Tibial nerve (tissue), 4 donors: ENCODE results near the gene CCDC91. TPM values are rescaled to one million over a fixed set of nuclear protein-coding genes. Genes with fewer than 3 reads are reported as not detected.

Experiments
- DNase-seq, 2 donors: peaks; one replicate each; pipeline ENCODE4 v3.0.0-alpha.2; 2019; ENCODE audit warnings: low spot score in 2 of 2
- H3K27ac ChIP-seq, 4 donors: fragments of 200-600 bp; sonication (generic) in 3 of 4; one replicate each; pipeline ENCODE4 v1.5.1; 2017 to 2019; ENCODE audit warnings: mild to moderate bottlenecking in 1 of 4
- H3K27me3 ChIP-seq, 2 donors: fragments of 200-600 bp; sonication (generic) in 1 of 2; one replicate each; pipeline versions ENCODE4 v1.5.1 to v1.6.0; 2017 to 2019
- H3K36me3 ChIP-seq, 3 donors: fragments of 200-600 bp; sonication (generic); one replicate each; pipeline ENCODE4 v1.5.1; 2018 to 2019
- H3K4me1 ChIP-seq, 4 donors: fragments of 200-600 bp; sonication (generic) in 3 of 4; one replicate each; pipeline ENCODE4 v1.5.1; 2017 to 2019
- H3K4me3 ChIP-seq, 4 donors: fragments of 200-600 bp; sonication (generic) in 3 of 4; one replicate each; pipeline ENCODE4 v1.5.1; 2017 to 2019; ENCODE audit warnings: mild to moderate bottlenecking in 1 of 4, moderate library complexity in 1 of 4
- H3K9me3 ChIP-seq, 4 donors: fragments of 200-600 bp; sonication (generic) in 3 of 4; one replicate each; pipeline ENCODE4 v1.5.1; 2017 to 2019
- EP300 ChIP-seq, 2 donors: sonication (generic); formaldehyde crosslinking; IDR thresholded peaks; one replicate each; pipeline ENCODE4 v1.6.1; 2017; ENCODE audit warnings: antibody characterized with exemption in 2 of 2, mild to moderate bottlenecking in 1 of 2
- POLR2A ChIP-seq, 2 donors: fragments of 450-650 bp; IDR thresholded peaks; one replicate each; pipeline ENCODE4 v1.6.1; 2017; ENCODE audit warnings: antibody characterized with exemption in 2 of 2, mild to moderate bottlenecking in 2 of 2, moderate library complexity in 2 of 2
- WGBS, 2 donors: methylation state at CpG; one replicate each; pipeline ENCODE4 v1.1.5; 2018; 5-methylcytosine and 5-hydroxymethylcytosine counted together
- total RNA-seq, 4 donors: library from RNA; depleted of rRNA; stranded (reverse); fragments of >200 nt; gene quantifications; one replicate each; pipeline ENCODE4 v1.1.0, GENCODE V29; 2016
- TF ChIP-seq, protein P1 (sequence below), 5 experiments: fragments of 200-600 bp in 3 of 5; fragments of 450-650 bp in 2 of 5; sonication (generic) in 3 of 5; IDR thresholded peaks; one replicate each; pipeline ENCODE4 v1.5.1; 2016 to 2019; ENCODE audit warnings: antibody characterized with exemption in 5 of 5, mild to moderate bottlenecking in 3 of 5, moderate library complexity in 2 of 5

The CCDC91 gene
- total RNA-seq, 4 donors from 2014 or later = 39.0 to 76.5 (median 44.0) TPM

DNA sequence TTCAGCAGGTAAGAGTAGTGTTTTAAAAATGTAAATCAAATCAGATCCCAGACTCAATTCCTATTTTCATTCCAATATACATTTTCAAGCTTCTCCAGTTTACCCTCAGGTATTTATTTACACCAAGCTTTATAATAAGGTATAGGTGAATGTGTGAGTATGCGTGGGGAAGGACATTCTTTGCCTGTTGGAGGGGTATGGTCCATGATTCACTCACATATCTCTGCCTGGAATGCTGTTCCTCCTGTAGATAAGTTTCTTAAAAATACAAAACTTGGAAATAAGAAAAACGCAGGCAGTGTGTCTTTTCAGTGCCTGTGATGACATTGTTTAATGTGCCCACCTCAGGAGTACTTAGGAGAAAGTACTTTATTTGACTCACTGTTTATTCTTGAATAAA lies 118.6 kb downstream of the CCDC91 start:
- no peaks in the 10 kb centered on the region for H3K4me1 ChIP-seq
- no peak for DNase-seq
- no peak overlapping the region for H3K27ac ChIP-seq
- TF ChIP-seq EP300 (IDR thresholded peaks at IDR 0.05) (no peak), POLR2A (IDR thresholded peaks at IDR 0.05) (no peak)
- TF ChIP-seq, protein P1, sequence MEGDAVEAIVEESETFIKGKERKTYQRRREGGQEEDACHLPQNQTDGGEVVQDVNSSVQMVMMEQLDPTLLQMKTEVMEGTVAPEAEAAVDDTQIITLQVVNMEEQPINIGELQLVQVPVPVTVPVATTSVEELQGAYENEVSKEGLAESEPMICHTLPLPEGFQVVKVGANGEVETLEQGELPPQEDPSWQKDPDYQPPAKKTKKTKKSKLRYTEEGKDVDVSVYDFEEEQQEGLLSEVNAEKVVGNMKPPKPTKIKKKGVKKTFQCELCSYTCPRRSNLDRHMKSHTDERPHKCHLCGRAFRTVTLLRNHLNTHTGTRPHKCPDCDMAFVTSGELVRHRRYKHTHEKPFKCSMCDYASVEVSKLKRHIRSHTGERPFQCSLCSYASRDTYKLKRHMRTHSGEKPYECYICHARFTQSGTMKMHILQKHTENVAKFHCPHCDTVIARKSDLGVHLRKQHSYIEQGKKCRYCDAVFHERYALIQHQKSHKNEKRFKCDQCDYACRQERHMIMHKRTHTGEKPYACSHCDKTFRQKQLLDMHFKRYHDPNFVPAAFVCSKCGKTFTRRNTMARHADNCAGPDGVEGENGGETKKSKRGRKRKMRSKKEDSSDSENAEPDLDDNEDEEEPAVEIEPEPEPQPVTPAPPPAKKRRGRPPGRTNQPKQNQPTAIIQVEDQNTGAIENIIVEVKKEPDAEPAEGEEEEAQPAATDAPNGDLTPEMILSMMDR (IDR thresholded peaks at IDR 0.05) = no peak
- H3K9me3 ChIP-seq = no peaks in the 10 kb centered on the region
- 97 to 98% methylated on average over 2 of the region's 2 CpGs for WGBS, 2 donors
- H3K36me3 ChIP-seq = peaks cover 0 to 48% (median 0%) of the 10 kb centered on the region in 3 donors
- no peak overlapping the region for H3K4me3 ChIP-seq
- no peaks in the 10 kb centered on the region for H3K27me3 ChIP-seq

DNA sequence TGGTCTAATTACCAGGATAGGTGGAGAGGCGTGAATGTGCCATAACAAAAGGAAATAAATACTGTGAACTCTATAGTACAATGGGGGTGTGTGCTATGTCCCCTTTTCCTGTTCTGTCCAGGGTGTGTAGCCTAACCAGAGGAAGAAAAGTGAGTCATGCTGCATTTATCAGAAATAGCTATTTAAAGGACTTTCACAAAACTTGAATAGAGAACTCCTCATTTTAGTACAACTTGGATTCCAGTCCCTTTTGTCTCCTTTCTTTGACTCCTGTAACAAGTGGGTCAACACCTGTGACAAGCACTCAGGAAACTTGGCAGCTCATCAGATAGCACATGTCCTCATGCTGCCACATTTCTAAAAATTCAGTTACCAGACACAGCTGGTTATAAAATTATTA lies 123.4 kb downstream of the CCDC91 start:
- no peaks in the 10 kb centered on the region for H3K4me1 ChIP-seq
- H3K9me3 ChIP-seq = peaks cover 0 to 20% (median 8%) of the 10 kb centered on the region in 4 donors
- 90 to 92% methylated on average over 1 of the region's 1 CpG for WGBS, 2 donors
- no peak overlapping the region for H3K27ac ChIP-seq
- no peak for DNase-seq
- TF ChIP-seq, protein P1 (IDR thresholded peaks at IDR 0.05) = no peak
- TF ChIP-seq POLR2A (IDR thresholded peaks at IDR 0.05) (no peak), EP300 (IDR thresholded peaks at IDR 0.05) (no peak)
- no peak overlapping the region for H3K4me3 ChIP-seq
- peaks cover 0 to 57% (median 0%) of the 10 kb centered on the region in 3 donors for H3K36me3 ChIP-seq
- H3K27me3 ChIP-seq = no peaks in the 10 kb centered on the region

- TF ChIP-seq POLR2A (IDR thresholded peaks at IDR 0.05) = no peak
- TF ChIP-seq EP300 (IDR thresholded peaks at IDR 0.05) = no peak
- TF ChIP-seq, protein P1 (IDR thresholded peaks at IDR 0.05) = no peak
These were observed 125.8 kb downstream of the CCDC91 start for GRCh38 chr12:28316049-28316448.

DNA sequence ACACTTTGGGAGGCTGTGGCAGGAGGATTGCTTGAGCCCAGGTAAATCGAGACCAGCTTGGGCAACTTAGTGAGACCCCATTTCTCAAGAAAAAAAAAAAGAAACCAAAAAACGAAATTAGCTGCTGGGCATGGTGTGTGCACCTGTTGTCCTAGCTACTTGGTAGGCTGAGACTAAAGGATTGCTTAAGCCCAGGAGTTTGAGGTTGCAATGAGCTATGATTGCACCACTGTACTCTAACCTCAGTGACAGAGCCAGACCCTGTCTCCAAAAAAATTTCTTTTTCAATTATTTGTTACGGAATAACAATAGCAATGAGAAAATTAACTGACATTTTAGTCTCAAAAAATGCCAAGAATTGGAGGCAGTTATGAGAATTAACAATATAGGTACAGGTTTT lies 128.0 kb downstream of the CCDC91 start:
- Histone ChIP-seq H3K9me3 (peaks cover 0 to 20% (median 8%) of the 10 kb centered on the region in 4 donors), H3K36me3 (peaks cover 0 to 46% (median 0%) of the 10 kb centered on the region in 3 donors), H3K4me1 (no peaks in the 10 kb centered on the region), H3K27me3 (no peaks in the 10 kb centered on the region), H3K4me3 (no peak overlapping the region), H3K27ac (no peak overlapping the region)
- DNase-seq = no peak
- TF ChIP-seq, protein P1 (IDR thresholded peaks at IDR 0.05) = no peak
- TF ChIP-seq EP300 (IDR thresholded peaks at IDR 0.05) (no peak), POLR2A (IDR thresholded peaks at IDR 0.05) (no peak)
- 75 to 85% methylated on average over 3 of the region's 3 CpGs for WGBS, 2 donors

More at GRCh38 chr12:28316049-28316448, 125.8 kb downstream of the CCDC91 start:
- Histone ChIP-seq H3K4me3 (no peak overlapping the region), H3K4me1 (no peaks in the 10 kb centered on the region), H3K27me3 (no peaks in the 10 kb centered on the region), H3K27ac (no peak overlapping the region), H3K9me3 (peaks cover 0 to 20% (median 8%) of the 10 kb centered on the region in 4 donors), H3K36me3 (peaks cover 0 to 44% (median 0%) of the 10 kb centered on the region in 3 donors)
- DNase-seq = no peak

- Histone ChIP-seq H3K27ac (no peak overlapping the region), H3K4me3 (no peak overlapping the region), H3K27me3 (no peaks in the 10 kb centered on the region), H3K36me3 (peaks cover 0 to 28% (median 0%) of the 10 kb centered on the region in 3 donors), H3K9me3 (peaks cover 0 to 14% (median 6%) of the 10 kb centered on the region in 4 donors), H3K4me1 (peaks cover 0 to 8% (median 0%) of the 10 kb centered on the region in 4 donors)
- WGBS, 2 donors = 89 to 92% methylated on average over 1 of the region's 1 CpG
- no peak for DNase-seq
- TF ChIP-seq EP300 (IDR thresholded peaks at IDR 0.05) = no peak
- TF ChIP-seq, protein P1 (IDR thresholded peaks at IDR 0.05) = no peak
- TF ChIP-seq POLR2A (IDR thresholded peaks at IDR 0.05) = no peak
These were observed 130.1 kb downstream of the CCDC91 start for GRCh38 chr12:28320353-28320752.
